ENCODE measurements around the gene TRIM7. TPM values are rescaled to one million over a fixed set of nuclear protein-coding genes. Genes with fewer than 3 reads are reported as not detected.

TRIM7 gene
- total and polyA plus RNA-seq, 9 of the 15 experiments (the other 6 are each of a cell fraction or from before 2014, with no cell fraction given) = 2.6 to 14.9 (median 8.9) TPM

DNA sequence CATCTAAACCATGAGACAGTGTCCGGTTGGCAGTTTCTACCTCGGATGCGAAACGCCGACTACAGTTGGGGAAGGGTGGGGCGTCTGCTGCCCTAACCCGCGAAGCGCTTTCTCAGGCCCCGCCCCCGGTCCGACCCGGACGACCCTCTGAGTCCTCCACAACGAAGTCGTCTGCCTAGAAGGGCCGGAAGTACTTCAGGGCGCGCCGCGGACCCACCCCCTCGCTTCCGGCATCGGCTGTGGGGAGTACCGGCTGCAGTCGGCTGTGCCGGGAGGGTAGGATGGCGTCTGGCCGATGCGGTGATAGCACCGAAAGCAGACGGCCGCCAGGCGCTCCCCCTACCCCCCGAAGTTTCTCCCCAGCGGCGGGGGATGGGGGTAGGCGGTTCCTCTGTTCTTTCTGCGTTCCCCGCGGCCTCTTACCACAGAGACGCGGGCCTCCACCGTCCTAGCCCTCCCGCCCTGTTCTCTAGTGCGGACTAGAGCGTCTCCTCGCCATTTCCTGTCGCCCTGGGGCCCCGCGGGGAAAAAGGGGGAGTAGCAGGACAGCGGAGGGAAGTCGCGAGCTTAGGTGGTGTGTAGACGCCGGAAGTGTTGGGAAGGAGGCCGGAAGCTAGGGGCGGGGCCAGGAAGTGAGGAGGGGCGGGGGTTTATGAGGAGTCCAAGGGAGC, 18.2 kb upstream of the TRIM7 start, which contains the start of gene TRIM41 (continued):
- TF ChIP-seq, protein P1, sequence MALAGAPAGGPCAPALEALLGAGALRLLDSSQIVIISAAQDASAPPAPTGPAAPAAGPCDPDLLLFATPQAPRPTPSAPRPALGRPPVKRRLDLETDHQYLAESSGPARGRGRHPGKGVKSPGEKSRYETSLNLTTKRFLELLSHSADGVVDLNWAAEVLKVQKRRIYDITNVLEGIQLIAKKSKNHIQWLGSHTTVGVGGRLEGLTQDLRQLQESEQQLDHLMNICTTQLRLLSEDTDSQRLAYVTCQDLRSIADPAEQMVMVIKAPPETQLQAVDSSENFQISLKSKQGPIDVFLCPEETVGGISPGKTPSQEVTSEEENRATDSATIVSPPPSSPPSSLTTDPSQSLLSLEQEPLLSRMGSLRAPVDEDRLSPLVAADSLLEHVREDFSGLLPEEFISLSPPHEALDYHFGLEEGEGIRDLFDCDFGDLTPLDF (CRISPR knock-in tag; IDR thresholded peaks at IDR 0.05) = no peak
- TF ChIP-seq ZNF175 (CRISPR knock-in tag; IDR thresholded peaks at IDR 0.05; ENCODE audit: low read depth) (peak; percentile 9; the same call in 1 of the 2 replicates), CXXC5 (CRISPR knock-in tag; IDR thresholded peaks at IDR 0.05) (peak; percentile 88), RFX7 (CRISPR knock-in tag; IDR thresholded peaks at IDR 0.05) (no peak), POLR3G (IDR thresholded peaks at IDR 0.05; ENCODE audit: extremely low read depth, insufficient read length, insufficient replicate concordance) (no peak), BMI1 (IDR thresholded peaks at IDR 0.05; ENCODE audit: low read length) (no peak), FOXA1 (IDR thresholded peaks at IDR 0.05; ENCODE audit: borderline replicate concordance) (no peak), BRD4 (IDR thresholded peaks at IDR 0.05) (no peak), ZNF696 (CRISPR knock-in tag; conservative IDR thresholded peaks at IDR 0.05) (no peak), FOXP1 (CRISPR knock-in tag; IDR thresholded peaks at IDR 0.05) (peak; percentile 71; the same call in 1 of the 2 replicates), TCF3 (CRISPR knock-in tag; IDR thresholded peaks at IDR 0.05) (no peak; the same call in 1 of the 2 replicates), RBM34 (IDR thresholded peaks at IDR 0.05; ENCODE audit: borderline replicate concordance, insufficient read depth, low read length) (no peak), NR2C2 (CRISPR knock-in tag; IDR thresholded peaks at IDR 0.05) (peak; percentile 90), NR2C2 (tag; IDR thresholded peaks at IDR 0.05) (peak; percentile 98), ZNF592 (IDR thresholded peaks at IDR 0.05) (no peak), EP400 (IDR thresholded peaks at IDR 0.05) (peak; percentile 94), TEAD4 (IDR thresholded peaks at IDR 0.05; ENCODE audit: low read length) (no peak; the same call in 1 of the 2 replicates), TEAD4 (CRISPR knock-in tag; IDR thresholded peaks at IDR 0.05; ENCODE audit: borderline replicate concordance) (no peak)
- TF ChIP-seq, protein P2, sequence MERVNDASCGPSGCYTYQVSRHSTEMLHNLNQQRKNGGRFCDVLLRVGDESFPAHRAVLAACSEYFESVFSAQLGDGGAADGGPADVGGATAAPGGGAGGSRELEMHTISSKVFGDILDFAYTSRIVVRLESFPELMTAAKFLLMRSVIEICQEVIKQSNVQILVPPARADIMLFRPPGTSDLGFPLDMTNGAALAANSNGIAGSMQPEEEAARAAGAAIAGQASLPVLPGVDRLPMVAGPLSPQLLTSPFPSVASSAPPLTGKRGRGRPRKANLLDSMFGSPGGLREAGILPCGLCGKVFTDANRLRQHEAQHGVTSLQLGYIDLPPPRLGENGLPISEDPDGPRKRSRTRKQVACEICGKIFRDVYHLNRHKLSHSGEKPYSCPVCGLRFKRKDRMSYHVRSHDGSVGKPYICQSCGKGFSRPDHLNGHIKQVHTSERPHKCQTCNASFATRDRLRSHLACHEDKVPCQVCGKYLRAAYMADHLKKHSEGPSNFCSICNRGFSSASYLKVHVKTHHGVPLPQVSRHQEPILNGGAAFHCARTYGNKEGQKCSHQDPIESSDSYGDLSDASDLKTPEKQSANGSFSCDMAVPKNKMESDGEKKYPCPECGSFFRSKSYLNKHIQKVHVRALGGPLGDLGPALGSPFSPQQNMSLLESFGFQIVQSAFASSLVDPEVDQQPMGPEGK (CRISPR knock-in tag; IDR thresholded peaks at IDR 0.05; ENCODE audit: borderline replicate concordance) = 0 out of 2 replicates have a peak, but pooled peaks have one; percentile 37
- TF ChIP-seq, protein P3, sequence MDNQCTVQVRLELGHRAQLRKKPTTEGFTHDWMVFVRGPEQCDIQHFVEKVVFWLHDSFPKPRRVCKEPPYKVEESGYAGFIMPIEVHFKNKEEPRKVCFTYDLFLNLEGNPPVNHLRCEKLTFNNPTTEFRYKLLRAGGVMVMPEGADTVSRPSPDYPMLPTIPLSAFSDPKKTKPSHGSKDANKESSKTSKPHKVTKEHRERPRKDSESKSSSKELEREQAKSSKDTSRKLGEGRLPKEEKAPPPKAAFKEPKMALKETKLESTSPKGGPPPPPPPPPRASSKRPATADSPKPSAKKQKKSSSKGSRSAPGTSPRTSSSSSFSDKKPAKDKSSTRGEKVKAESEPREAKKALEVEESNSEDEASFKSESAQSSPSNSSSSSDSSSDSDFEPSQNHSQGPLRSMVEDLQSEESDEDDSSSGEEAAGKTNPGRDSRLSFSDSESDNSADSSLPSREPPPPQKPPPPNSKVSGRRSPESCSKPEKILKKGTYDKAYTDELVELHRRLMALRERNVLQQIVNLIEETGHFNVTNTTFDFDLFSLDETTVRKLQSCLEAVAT (IDR thresholded peaks at IDR 0.05) = no peak
